ENCODE data around the gene CPNE4.

DNA sequence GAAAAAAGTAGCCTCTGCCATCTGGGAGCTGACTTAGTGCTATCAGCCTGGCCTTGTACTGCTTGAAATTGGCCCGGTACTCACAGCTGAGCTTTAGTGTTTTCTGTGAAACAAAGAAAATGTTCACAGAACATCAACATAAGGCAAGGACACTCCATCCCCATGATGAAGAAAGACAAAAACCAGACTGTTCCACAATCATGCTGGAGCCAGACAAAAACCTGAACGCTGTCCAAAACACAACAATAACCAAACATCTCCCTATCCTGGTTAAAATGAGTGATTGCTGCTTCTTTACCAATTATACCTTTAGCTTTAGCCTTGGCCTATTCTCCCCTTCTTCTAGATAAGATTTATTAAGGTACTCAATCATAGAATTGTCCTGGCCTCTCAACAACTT, 153.9 kb downstream of the CPNE4 start:
- TF ChIP-seq, protein P1, sequence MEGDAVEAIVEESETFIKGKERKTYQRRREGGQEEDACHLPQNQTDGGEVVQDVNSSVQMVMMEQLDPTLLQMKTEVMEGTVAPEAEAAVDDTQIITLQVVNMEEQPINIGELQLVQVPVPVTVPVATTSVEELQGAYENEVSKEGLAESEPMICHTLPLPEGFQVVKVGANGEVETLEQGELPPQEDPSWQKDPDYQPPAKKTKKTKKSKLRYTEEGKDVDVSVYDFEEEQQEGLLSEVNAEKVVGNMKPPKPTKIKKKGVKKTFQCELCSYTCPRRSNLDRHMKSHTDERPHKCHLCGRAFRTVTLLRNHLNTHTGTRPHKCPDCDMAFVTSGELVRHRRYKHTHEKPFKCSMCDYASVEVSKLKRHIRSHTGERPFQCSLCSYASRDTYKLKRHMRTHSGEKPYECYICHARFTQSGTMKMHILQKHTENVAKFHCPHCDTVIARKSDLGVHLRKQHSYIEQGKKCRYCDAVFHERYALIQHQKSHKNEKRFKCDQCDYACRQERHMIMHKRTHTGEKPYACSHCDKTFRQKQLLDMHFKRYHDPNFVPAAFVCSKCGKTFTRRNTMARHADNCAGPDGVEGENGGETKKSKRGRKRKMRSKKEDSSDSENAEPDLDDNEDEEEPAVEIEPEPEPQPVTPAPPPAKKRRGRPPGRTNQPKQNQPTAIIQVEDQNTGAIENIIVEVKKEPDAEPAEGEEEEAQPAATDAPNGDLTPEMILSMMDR (conservative IDR thresholded peaks at IDR 0.05) = no peak
- TF ChIP-seq ZFX (IDR thresholded peaks at IDR 0.05) = no peak
